ENCODE data around the gene FAT1.
"Not testable (repeated sequence)": the region's sequence is repeated elsewhere in the genome, so short reads cannot be mapped to it uniquely, and the experiment has no call there.

FAT1 gene

DNA sequence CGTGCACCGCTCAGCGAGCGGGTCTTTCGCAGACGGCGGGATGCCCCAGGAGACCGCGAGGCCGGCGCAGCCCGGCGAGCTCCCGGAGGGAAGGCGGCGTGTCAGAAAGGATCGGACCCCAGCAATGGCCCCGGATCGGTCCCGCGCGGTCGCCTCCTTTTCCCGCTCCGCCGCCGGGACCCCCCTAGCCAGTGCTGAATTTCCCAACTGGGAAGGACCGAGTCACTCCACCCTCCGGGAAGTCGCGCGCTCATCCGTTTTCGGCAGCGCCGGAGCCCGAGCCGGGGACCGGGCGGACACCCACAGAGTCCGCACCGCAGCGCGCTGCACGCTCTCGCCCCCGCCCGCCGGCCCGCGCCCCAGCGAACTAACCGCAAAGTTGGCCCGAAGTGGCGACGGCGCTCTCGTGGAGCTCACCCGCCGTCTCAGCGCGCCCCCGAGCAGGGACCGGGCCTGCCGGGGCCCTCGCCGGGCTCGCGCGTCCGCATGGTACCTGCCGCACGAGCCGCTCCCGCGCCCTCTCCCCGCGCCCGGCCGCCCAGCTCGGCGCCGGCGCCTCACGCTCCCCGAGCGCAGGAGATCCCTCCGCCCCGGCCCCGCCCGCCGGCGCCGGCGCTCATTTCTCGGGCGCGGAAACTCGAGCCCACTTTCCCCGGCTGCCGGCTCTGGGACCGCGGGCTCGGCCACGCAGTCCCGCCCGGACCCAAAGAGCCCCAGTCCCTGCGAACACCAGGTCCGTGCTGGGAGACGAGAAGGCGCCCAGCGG is at the start of gene FAT1:
Gene FAT1 (minus strand): TSS at position 565 of the 766 bp plus-strand sequence. CDS start 14,029 bp downstream, outside the sequence.
- DNase-seq (ENCODE audit: low read depth) = no peak

DNA sequence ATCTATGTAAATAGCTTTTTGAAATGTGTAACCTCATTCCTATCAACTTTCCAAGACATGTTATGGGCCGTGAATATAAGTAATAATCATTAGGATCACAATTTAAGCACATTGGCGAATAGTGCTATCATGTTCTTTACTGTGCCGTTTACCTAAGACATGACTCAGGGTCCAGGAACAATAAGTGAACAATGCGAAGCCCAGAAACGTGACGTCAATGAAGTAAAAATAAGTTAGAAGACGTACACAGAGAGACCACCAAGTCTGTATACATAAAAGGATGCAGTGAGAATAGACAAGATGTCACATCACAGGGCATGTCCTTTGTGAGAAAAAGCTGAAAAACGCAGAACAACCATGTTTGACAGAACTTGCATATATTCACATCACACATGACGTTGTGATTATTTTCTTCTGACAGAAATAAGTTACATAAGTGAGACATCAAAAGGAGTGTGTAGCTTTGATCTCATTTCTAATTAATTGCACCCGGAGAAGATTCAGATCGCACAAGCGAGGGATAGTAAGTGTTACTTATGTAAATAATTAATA is 49.4 kb upstream of the FAT1 start:
- DNase-seq (ENCODE audit: low read depth) = no peak

- DNase-seq (ENCODE audit: low read depth) = no peak
These were observed 48.0 kb upstream of the FAT1 start for GRCh38 chr4:186771624-186772023.

GRCh38 chr4:186770481-186771175 is 47.0 kb upstream of the FAT1 start:
- no peak for DNase-seq (ENCODE audit: low read depth)

DNA sequence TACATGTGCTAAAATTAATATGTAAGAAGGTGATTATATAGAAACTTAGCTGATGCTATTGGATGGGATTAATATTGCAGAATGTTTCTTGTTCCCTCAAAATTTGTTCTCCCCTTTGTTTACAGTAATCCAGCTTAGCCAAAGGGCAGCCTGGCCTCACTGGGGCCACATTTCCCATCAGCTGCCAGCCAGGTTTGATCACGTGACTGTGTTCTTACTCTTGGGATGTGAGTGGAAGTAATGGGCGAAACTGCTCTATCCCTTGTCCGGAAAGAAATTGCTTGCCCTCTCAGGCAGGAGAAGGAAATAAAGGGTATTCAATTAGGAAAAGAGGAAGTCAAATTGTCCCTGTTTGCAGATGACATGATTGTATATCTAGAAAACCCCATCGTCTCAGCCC is 44.1 kb upstream of the FAT1 start:
- DNase-seq (ENCODE audit: low read depth) = no peak

DNA sequence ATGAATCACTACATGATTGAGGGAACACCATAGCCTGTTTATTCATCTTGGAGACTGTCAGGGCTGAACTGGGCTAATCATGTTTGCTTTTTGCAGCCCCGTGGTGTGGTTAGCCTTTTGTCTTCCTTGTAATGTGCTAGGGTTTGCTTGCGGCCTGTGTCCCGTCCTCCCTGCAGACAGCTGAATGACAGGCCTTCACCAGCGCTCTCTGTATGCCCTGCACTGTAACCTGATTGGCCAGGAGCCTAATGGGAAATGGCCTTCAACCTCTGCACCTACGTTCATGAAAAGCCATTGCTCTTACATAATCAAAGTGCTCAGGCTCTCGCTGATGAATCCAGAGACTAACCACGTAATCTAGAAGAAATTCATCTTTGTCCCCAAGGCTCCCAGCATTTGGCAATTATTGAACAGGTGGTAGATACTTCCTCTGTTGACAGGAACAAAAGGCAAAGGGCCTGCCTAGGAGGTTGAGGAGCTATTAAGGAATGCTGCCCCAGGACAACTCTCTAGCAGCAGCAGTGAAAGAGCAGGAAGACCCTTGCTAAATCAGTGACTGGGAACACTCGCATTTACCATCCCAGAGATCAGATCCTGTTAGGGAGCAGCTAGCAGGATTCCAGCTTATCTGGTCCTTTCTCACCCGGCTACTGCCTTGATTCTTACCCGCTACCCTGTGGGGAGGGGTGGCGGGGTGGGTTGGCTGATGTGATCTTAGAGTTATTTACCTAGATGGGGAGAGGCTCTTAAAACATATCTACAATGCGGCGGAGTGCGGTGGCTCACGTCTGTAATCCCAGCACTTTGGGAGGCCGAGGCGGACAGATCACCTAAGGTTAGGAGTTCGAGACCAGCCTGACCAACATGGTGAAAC is 42.3 kb upstream of the FAT1 start:
- no peak for DNase-seq (ENCODE audit: low read depth)

- no peak for DNase-seq (ENCODE audit: low read depth)
These were observed 41.5 kb upstream of the FAT1 start for GRCh38 chr4:186765138-186765537.

DNA sequence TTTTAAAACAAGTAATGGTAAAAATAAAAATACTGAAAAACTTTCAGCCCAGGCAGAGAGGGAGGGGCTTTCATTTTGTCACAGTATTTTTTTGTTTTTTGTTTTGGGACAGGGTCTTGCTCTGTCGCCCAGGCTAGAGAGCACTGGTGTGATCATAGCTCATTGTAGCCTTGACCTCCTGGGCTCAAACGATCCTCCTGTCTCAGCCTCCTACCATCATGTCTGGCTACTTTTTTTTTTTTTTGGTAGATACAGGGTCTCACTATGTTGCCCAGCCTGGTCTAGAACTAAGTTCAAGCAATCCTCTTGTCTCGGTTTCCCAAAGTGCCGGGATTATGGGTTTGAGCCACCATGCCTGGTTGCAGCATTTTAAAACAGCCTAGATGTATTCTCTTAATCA is 40.8 kb upstream of the FAT1 start:
- DNase-seq (ENCODE audit: low read depth) = no peak

- DNase-seq (ENCODE audit: low read depth) = no peak
These were observed 39.2 kb upstream of the FAT1 start for GRCh38 chr4:186762865-186763264.

DNA sequence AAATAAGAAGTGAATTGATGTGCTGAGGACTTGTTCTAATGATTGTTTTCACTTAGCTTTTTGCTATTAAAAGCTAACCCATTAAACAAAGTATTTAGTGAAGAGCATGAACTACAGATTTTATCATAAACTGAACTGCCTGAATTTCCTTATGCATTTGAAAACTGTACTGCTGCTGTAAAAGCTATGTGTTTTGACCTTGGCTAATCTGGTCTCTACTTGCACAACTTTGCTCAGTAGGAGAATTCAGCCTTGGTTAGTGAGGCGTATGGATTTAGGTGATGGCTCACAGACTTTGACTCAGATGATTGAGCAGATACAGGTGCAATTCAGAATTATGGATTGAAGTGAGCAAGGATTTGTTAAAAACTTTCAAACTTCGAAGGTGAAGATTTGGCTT is 38.7 kb upstream of the FAT1 start:
- DNase-seq (ENCODE audit: low read depth) = no peak

DNA sequence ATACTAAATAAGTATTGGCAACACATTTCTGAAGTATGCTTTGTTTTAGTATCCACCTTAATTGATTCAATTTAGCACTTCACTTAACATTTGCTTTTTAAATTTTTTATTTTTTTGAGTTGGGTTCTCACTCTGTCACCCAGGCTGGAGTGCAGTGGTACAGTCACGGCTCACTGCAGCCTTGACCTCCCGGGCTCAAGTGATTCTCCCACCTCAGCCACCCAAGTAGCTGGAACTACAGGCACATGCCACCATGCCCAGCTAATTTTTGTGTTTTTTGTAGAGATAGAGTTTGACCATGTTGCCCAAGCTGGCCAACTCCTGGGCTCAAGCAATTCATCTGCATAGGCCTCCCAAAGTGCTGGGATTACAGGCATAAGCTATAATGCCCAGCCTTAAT is 38.3 kb upstream of the FAT1 start:
- not testable (repeated sequence) for DNase-seq (ENCODE audit: low read depth)

- no peak for DNase-seq (ENCODE audit: low read depth)
These were observed 37.7 kb upstream of the FAT1 start for GRCh38 chr4:186761393-186761792.

DNA sequence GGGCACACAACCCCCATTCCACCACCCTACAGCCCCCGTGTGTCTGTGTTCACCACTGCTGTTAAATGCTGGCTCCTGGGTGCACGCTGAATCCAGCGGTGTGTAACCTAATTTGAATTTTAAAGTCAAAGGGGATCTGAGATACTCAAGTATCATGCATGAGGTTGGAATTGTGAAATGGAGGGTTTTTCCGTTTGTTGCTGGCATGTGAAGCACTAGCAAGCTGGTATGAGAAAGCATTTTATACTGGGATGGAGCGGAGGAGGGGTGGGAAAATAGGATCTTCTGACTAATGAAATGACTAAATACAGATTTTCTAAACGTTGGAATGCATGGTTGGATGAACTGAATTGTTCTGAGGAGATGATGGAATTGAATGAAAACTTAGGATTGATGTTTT is 36.9 kb upstream of the FAT1 start:
- no peak for DNase-seq (ENCODE audit: low read depth)

- DNase-seq (ENCODE audit: low read depth) = no peak
These were observed 36.3 kb upstream of the FAT1 start for GRCh38 chr4:186759990-186760389.

GRCh38 chr4:186758929-186759682 is 35.5 kb upstream of the FAT1 start:
- no peak for DNase-seq (ENCODE audit: low read depth)

DNA sequence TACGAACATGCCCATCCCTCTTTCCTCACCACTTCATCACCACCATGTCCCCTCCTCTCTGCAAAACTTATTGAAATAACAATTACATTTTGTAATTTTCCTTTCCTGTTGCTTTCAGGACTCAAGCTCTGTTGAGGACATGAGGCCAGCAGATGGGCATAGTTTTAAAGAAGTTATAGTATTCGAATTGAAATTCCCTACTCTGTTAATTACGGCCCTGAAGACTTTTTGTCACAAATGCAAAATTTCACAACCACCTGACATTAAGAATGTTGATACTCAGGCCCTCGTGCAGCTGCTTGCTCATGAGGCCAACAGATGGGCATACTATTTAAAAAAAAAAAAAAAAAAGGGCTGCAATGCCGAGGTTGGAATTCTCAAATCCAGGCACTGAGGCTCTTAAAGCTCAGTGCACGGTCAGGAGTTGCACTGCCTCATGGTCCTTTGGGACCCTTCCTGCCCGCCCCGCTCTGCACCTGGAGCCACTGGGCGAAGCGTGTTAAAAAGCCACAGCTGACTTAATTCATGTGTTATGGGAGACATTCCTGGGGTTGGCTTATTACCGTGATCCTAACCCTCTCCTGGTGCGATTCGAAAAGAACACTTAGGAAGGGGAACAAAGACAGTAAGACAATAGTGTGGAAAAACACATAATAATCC is 34.2 kb upstream of the FAT1 start:
- no peak for DNase-seq (ENCODE audit: low read depth)

DNA sequence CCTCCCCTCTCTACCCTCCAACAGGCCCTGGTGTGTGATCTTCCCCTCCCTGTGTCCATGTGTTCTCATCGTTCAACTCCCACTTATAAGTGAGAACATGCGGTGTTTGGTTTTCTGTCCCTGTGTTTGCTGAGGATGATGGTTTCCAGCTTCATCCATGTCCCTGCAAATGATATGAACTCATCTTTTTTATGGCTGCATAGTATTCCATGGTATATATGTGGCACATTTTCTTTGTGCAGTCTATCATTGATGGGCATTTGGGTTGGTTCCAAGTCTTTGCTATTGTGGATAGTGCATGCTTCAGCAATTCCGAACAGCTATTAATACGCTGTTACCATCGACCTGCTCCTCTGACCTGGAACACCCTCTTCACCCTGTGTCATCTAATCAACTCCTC is 32.9 kb upstream of the FAT1 start:
- DNase-seq (ENCODE audit: low read depth) = not testable (repeated sequence)

DNA sequence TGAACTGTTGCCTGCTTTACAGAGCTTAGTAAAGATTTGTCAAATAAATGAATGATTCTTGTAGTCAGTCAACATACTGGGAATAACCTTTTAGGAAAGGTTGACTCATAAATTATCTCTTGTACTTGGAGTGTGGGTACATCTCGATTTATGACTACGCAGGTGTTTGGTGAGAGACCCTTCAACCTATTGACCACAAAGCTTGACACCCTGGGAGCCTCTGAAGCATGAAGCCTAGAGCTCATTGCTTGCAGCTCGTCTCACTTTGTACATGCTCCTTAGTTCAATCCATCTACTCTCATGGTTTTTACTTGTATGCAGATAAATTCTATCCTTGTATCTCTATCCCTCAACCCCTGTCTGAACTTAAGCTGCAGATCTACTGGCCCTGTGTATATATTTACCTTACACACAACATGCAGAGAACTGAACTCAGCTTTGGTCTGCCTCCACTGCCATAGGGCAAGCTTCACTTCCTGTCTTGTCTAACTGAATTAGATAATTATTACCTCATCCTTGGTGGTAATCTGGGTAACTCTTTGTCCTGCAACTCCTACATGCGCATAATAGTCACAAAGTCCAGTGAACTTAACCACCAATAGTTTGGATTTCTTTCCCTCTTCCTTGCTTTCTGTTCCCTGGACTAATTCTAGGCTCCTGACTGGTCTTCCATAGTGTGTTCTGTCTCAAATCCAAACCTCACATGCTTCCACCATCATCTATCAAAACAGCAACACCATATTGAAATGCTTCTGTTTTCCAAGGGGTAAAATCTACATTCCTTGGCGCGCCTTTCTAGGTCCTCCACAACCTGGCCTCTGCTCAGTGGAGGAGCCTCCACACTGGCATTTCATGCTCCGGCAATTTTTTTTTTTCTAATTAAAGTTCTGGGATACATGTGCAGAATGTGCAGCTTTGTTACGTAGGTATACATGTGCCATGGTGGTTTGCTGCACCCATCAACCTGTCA is 32.2 kb upstream of the FAT1 start:
- no peak for DNase-seq (ENCODE audit: low read depth)

GRCh38 chr4:186754976-186755375 is 31.3 kb upstream of the FAT1 start:
- DNase-seq (ENCODE audit: low read depth) = no peak

DNA sequence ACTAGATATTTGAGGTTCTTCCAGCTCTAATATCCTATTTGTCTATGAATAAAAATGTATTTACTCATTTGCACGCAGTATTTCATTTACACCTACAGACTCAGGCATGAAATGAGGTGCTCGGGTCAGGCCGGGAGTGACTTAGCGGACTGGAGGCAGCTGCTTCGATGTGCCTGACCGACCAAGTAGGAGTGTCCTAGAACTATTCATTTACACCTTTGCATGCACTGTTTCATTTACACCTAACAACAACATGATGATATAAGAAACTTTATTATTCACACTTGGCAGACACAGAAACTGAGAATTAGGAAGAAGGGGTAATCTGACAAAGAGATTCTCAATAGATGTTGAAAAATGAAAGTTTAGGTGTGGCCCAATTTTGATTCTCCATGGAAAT is 28.7 kb upstream of the FAT1 start:
- no peak for DNase-seq (ENCODE audit: low read depth)
